ENCODE data around the gene PHACTR1. TPM values are rescaled to one million over a fixed set of nuclear protein-coding genes. Genes with fewer than 3 reads are reported as not detected.

PHACTR1 gene
- total RNA-seq, 4 donors from 2014 or later = 12.6 to 17.7 (median 17.1) TPM

DNA sequence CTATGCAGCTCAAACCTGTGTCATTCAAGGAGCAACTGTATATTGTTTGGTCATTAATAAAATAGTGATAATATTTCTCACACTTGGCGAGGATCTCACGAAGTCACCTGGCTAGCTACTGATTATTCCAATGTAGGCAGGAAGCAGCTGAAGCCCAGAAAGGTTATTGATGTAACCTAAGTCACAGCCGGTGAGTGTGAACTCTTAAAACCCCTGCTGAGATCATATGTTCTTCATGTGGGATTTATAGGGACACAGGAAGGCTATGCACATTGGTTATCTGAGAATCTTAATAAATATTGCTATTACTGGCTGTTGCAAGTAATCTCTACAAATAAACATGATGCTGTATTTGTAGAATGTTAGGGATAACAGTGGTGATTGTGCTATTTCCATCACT, 450.3 kb downstream of the PHACTR1 start:
- DNase-seq (ENCODE audit: low spot score) (no peak), ATAC-seq (ENCODE audit: low FRiP score) (no peak)
- TF ChIP-seq, protein P1, sequence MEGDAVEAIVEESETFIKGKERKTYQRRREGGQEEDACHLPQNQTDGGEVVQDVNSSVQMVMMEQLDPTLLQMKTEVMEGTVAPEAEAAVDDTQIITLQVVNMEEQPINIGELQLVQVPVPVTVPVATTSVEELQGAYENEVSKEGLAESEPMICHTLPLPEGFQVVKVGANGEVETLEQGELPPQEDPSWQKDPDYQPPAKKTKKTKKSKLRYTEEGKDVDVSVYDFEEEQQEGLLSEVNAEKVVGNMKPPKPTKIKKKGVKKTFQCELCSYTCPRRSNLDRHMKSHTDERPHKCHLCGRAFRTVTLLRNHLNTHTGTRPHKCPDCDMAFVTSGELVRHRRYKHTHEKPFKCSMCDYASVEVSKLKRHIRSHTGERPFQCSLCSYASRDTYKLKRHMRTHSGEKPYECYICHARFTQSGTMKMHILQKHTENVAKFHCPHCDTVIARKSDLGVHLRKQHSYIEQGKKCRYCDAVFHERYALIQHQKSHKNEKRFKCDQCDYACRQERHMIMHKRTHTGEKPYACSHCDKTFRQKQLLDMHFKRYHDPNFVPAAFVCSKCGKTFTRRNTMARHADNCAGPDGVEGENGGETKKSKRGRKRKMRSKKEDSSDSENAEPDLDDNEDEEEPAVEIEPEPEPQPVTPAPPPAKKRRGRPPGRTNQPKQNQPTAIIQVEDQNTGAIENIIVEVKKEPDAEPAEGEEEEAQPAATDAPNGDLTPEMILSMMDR (IDR thresholded peaks at IDR 0.05) = no peak

DNA sequence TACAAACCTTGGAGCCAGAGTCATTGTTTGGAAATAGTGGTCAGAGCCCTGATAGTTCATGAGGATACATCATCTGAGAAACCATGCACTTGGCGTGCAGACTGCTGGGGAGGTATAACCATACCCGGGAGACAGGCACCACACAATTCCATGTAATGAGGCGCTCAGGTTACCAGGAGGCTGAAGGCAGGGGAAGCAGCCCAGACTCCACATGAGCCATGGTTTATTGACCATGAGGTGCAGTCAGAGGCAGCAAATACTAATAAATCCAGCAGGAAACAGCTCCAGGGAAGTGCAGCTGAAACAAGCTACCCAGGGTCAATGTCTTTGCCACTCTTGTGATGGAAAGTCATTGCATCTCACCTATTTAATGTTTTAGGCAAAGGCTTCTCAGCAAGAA, 455.7 kb downstream of the PHACTR1 start:
- TF ChIP-seq, protein P1 (IDR thresholded peaks at IDR 0.05) = no peak
- ATAC-seq (ENCODE audit: low FRiP score) (no peak), DNase-seq (ENCODE audit: low spot score) (no peak)

DNA sequence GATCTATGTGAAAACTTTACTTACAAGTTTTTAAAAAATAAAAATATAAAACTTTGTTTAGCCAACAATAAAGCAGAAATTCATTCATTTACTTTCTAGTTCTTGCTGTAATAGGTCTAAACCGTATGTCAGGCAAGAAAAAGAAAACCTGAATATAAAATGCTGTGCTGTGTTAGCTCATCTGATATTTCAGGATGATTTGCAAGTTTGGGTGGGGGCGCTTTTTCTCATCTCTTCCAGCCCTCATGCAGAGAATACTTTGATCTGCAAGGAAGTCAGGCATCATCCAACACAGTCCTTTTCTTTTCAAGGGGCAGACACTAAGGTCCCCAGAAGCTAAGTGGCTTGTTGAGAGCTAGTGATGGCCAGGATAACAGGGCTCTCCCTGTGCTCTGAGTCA, 458.5 kb downstream of the PHACTR1 start:
- DNase-seq (ENCODE audit: low spot score) (no peak), ATAC-seq (ENCODE audit: low FRiP score) (no peak)
- TF ChIP-seq, protein P1 (IDR thresholded peaks at IDR 0.05) = no peak

DNA sequence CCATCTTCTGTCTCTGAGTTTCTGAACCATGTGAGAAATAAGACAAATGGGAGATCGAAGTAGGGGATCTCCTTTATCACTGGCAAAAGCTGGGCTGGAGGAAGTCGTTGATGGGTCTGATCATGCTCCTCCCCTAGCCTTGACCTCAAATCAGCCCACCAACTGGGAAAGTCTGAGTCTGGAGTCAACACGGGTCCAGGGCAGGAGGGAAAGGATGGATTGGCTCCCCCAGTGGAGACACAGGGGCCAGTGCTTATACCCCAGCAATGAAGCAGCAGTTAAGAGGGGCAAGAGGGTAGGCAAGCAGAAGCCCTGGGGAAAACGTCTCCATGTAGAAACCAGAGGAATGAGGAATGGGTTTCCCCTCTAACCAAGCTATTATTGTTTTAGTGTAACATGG, 459.2 kb downstream of the PHACTR1 start:
- TF ChIP-seq, protein P1 (IDR thresholded peaks at IDR 0.05) = no peak
- ATAC-seq (ENCODE audit: low FRiP score) (no peak), DNase-seq (ENCODE audit: low spot score) (no peak)

DNA sequence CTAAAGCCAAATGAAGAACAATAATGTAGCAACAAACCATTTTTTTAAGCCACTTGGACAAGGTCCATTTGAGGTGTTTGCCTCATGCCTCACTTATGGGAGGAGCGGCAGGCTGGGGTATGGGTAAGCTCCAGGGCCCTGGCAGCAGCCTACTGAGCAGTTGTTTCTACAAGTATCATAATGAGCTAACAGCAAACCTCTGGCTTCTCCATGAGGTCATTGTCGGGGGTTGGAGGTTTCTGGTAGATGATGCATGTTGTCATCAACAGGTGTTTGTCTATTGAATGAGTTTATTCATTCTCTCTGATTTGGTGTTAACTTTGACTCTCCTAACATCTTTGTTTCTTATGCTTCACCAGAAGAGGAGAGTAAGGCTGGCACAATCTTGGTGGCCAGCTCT, 461.1 kb downstream of the PHACTR1 start:
- no peak for ATAC-seq (ENCODE audit: low FRiP score)
- TF ChIP-seq, protein P1 (IDR thresholded peaks at IDR 0.05) = no peak
- no peak for DNase-seq (ENCODE audit: low spot score)

DNA sequence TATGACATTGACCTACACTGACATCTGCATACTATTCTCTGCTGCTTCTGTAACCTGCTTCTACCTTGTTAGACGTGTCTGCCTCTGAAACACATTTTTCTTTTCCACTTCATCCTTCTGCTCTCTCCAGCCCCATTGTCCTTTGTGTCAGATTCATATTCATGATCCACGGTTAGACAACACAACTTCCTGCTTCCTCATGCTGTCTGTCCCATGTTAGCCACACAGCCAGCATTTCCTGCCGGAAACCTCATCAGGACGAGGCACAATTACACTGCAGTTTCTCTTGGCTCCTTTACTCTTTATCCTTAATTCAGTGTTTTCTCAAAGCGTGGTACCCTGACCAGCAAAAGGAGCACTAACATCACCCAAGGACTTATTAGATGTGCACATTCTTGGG, 461.5 kb downstream of the PHACTR1 start:
- no peak for DNase-seq (ENCODE audit: low spot score)
- TF ChIP-seq, protein P1 (IDR thresholded peaks at IDR 0.05) = no peak
- ATAC-seq (ENCODE audit: low FRiP score) = no peak

DNA sequence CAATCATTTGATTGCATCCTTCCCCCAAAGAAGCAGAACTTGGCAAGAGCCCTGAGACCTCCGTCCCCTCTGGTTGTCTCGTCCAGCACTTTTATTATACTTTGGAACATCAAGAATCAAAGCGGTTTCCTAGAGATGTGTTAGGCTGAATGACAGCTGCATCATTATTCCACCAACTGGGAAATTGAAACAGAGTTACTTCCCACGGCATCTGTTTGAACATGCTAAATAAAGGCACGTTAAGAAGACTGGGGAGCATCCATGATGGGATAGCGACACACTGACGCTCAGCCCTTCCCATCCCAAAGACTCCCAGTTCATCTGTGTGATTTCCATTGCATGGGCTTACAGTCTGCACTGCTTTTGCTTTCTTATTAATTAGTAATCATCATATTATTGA, 464.0 kb downstream of the PHACTR1 start:
- TF ChIP-seq, protein P1 (IDR thresholded peaks at IDR 0.05) = no peak
- DNase-seq (ENCODE audit: low spot score) (no peak), ATAC-seq (ENCODE audit: low FRiP score) (no peak)
